Nephron progenitor cell (in vitro differentiated cells): ENCODE measurements around the gene ULK2.
A peak's percentile ranks its signal among the peaks of the same experiment; 100 is the strongest.

Source experiments
- DNase-seq: peaks from one replicate; pipeline ENCODE4 v3.0.0; 2021
- H3K27ac Mint-ChIP-seq: 2 replicates; pipeline ENCODE4 v1.8.0; 2021; ENCODE audit warnings: mild to moderate bottlenecking, moderate library complexity, mixed read lengths
- H3K27me3 Mint-ChIP-seq: 2 replicates; pipeline ENCODE4 v1.8.0; 2021; ENCODE audit warnings: mild to moderate bottlenecking, low read depth, mixed read lengths; ENCODE audit not compliant: poor library complexity
- H3K36me3 Mint-ChIP-seq: 2 replicates; pipeline ENCODE4 v1.8.0; 2021; ENCODE audit warnings: low read depth, mixed read lengths
- H3K4me1 Mint-ChIP-seq: 2 replicates; pipeline ENCODE4 v1.8.0; 2021; ENCODE audit warnings: mixed read lengths
- H3K4me3 Mint-ChIP-seq: 2 replicates; pipeline ENCODE4 v1.8.0; 2021; ENCODE audit warnings: mild to moderate bottlenecking, moderate library complexity, mixed read lengths
- H3K9me3 Mint-ChIP-seq: 2 replicates; pipeline ENCODE4 v1.8.0; 2021; ENCODE audit warnings: mild to moderate bottlenecking, moderate library complexity, mixed read lengths
- CTCF ChIP-seq: fragments of 200-600 bp; sonication (generic); IDR thresholded peaks from 2 replicates; pipeline ENCODE4 v1.5.0; 2021; ENCODE audit warnings: antibody characterized with exemption

The ULK2 gene

GRCh38 chr17:19780846-19781245 lies 86.9 kb downstream of the ULK2 start:
- Mint-ChIP-seq H3K4me3 (no peak overlapping the region), H3K27me3 (peaks cover 2% of the 10 kb centered on the region), H3K27ac (no peak overlapping the region), H3K9me3 (no peaks in the 10 kb centered on the region), H3K36me3 (peaks cover 46% of the 10 kb centered on the region), H3K4me1 (no peaks in the 10 kb centered on the region)
- DNase-seq: no peak
- TF ChIP-seq CTCF: no peak

DNA sequence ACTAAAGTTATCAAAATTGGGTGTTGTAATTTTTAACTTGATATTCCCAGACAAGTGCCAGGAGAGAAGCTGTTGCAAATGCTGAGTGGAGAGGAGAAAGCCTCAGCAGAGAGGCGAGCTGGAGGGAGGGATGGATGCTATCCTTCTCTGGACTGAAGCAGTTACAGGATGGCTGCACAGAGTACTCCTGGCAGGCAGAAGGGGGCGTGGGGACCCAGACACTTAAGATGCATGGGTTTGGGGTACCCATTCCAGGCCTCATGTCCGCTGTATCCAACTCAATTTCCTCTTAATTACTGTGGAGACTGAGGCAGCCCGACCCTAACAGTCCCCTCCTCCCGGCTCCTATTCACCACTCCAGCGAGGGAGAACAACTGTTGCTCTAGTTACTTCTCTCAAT lies 94.2 kb downstream of the ULK2 start:
- H3K4me1 Mint-ChIP-seq: peaks cover 23% of the 10 kb centered on the region
- DNase-seq: no peak
- H3K9me3 Mint-ChIP-seq: no peaks in the 10 kb centered on the region
- no peak overlapping the region for H3K27ac Mint-ChIP-seq
- H3K36me3 Mint-ChIP-seq: peaks cover 48% of the 10 kb centered on the region
- TF ChIP-seq CTCF: no peak
- peaks cover 2% of the 10 kb centered on the region for H3K27me3 Mint-ChIP-seq
- H3K4me3 Mint-ChIP-seq: no peak overlapping the region

DNA sequence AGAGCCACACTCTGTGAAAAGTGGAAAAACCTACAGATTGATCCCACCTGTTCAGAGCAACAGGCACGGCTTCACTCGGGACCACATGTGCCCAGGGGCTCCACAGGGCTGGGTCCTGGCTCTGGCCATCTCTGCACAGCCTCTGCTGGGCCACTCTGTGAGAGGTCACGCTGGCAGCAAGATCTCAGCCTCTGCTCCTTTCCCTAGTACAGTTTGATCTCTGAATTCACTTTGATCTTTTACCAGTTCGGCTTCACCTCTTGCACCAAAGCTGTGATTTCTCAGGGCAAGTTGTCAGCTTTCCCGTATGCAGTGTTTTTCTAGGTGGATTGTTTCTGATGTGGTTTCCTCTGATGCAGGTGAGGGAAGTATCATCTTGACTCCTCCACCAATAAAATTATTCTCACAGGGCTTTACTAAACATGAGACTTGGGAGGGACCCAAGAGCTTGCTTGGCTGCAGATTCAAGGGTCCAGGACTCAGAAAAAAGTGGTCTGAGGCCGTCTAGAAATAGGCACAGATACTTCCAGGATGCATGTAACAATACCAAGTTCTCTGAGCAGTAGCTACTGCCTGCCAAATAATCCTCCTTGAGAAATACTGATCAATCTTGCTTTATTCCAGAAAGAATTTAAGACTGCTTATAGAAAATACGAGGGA lies 95.6 kb downstream of the ULK2 start:
- H3K36me3 Mint-ChIP-seq: peaks cover 41% of the 10 kb centered on the region
- peaks cover 23% of the 10 kb centered on the region for H3K4me1 Mint-ChIP-seq
- H3K9me3 Mint-ChIP-seq: no peaks in the 10 kb centered on the region
- peaks cover 1% of the 10 kb centered on the region for H3K27me3 Mint-ChIP-seq
- peak overlapping the region; percentile 50 for H3K27ac Mint-ChIP-seq
- TF ChIP-seq CTCF: no peak
- no peak for DNase-seq
- H3K4me3 Mint-ChIP-seq: no peak overlapping the region

DNA sequence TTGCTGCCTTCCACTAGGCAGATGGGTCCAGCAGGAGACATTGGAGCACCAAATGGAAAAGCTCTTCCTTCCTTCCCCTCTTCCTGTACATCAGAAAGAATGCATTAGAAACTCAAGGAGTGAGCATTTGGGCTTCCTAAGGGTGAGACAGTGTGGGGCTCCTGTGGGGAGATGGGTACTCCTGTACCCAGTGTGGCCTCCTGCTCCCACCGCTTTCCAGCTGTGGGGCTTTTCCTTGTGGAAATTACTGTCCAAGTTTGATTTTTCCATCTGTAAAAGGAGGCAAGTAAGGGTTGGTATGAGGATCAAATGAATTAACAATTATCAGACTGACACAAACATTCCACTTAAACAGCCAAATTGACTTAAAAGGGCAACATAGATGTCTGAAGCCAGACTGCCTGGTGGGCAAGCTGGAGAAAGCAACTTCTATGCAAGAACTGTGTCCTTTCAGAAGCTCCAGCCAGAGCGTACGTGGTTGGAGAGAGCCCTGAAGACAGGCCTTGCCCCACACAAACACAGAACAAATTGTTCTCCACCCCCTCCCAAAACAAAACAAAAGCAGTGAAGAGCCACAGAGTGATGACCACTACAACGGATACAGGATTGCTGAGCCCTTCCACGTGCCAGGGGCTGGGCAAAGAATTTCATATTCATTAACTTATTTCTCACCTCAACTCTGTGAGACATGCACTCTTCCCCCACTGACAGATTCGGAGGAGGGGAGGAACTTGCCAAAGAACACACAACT lies 96.6 kb downstream of the ULK2 start:
- H3K27me3 Mint-ChIP-seq: peaks cover 2% of the 10 kb centered on the region
- H3K9me3 Mint-ChIP-seq: no peaks in the 10 kb centered on the region
- TF ChIP-seq CTCF: no peak
- peaks cover 23% of the 10 kb centered on the region for H3K4me1 Mint-ChIP-seq
- H3K4me3 Mint-ChIP-seq: no peak overlapping the region
- peaks cover 31% of the 10 kb centered on the region for H3K36me3 Mint-ChIP-seq
- DNase-seq: no peak
- H3K27ac Mint-ChIP-seq: peak overlapping the region; percentile 50

DNA sequence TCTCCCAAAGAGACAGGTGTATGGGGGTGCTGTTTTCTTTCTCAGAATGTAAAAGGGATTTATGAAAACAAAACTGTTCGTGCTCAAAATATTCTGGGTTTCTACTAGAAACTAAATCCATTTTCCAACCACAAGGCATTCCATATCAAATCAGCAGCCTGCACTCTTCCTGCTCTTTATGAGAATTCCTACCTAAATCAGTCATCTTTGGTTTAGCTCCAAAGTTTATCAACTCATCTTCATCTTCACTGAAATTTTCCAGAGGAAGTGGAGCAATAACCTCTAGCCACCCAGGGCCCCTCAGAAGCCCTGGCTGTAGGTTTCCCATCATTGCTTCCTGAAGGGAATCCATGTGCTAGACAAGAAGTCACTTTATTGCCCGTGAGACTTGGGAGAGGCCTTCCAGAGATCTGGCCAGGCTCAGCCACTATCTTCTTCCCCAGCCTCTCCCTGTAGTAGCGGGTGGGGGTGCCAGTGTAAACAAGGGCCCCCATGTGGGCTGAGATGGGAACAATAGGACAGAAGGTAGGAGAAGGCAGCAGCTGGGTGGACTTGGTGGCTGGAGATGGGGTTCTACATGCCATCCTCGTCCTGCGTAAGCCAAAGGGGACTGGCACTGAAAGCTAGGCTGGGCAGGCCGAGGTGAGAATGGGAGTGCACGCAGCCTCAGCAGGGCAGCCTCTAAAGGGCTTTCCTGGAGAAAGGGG lies 97.6 kb downstream of the ULK2 start:
- peaks cover 23% of the 10 kb centered on the region for H3K4me1 Mint-ChIP-seq
- no peak overlapping the region for H3K27ac Mint-ChIP-seq
- H3K27me3 Mint-ChIP-seq: peaks cover 6% of the 10 kb centered on the region
- no peaks in the 10 kb centered on the region for H3K9me3 Mint-ChIP-seq
- DNase-seq: no peak
- H3K4me3 Mint-ChIP-seq: no peak overlapping the region
- TF ChIP-seq CTCF: no peak
- H3K36me3 Mint-ChIP-seq: peaks cover 22% of the 10 kb centered on the region
